ENCODE results near the gene GPR119. TPM values are rescaled to one million over a fixed set of nuclear protein-coding genes. Genes with fewer than 3 reads are reported as not detected.

The GPR119 gene
- total and polyA plus RNA-seq, 2 of the 8 experiments (the other 6 are each of a cell fraction or from before 2014, with no cell fraction given) = 0.11 TPM; not detected in 1

DNA sequence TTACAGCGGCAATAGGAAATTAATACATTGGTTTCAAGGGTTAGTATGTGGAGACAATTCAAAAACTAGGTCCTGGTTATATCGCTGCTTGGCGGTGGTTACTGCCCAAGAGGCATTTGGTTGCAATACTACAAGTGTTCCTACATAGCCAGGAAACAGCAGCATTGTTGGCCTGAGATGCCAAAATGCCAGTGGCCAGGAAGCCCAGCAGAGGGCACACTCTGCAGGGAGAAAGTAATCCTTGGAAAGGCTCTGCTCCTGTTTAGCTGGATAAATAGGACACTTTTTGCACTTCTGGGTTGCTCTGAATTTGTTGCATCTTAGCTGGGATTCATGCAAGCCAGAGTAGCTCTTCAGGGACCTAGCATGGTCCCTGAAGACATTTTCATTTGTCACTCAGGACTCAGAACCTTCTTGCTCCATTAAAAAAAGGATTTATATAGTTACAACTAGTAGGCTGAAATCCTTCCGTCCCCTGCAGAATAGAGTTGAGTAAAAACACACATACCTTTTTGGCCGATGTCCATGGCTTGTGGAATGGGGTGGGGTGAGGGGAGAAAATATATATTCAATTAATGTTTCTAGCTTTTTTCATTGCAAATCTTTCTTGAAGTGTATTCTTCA lies 8.1 kb upstream of the GPR119 start:
- Histone ChIP-seq H2BK5ac (ENCODE audit: low read depth, low read length) (no peak overlapping the region), H3K56ac (replicated peaks; ENCODE audit: insufficient read length, low read depth, low read length) (no peak overlapping the region), H2AK5ac (ENCODE audit: low read depth, low read length) (no peak overlapping the region), H2BK12ac (ENCODE audit: low read depth, low read length) (no peak overlapping the region), H2BK120ac (replicated peaks; ENCODE audit: low read depth, low read length) (no peak overlapping the region), H3K4ac (replicated peaks; ENCODE audit: insufficient read length, low read depth, low read length) (no peak overlapping the region), H2BK20ac (ENCODE audit: low read length) (no peak overlapping the region), H3K18ac (ENCODE audit: extremely low read depth, low read length) (no peak overlapping the region), H2BK15ac (ENCODE audit: low read length) (no peak overlapping the region), H3K79me2 (ENCODE audit: control insufficient read depth in 1 of 2, insufficient read depth in 2 of 2, low read length in 2 of 2) (no peaks in the 10 kb centered on the region), H3K14ac (ENCODE audit: insufficient read length) (no peak overlapping the region), H3K36me3 (ENCODE audit: control insufficient read depth in 2 of 4, insufficient read depth in 4 of 4, low read length in 3 of 4) (no peaks in the 10 kb centered on the region), H3K27me3 (replicated peaks in 1 of 4; ENCODE audit: control insufficient read depth in 3 of 4, extremely low read depth in 1 of 4, insufficient read depth in 3 of 4, low read length in 3 of 4) (no peaks in the 10 kb centered on the region; a peak in 1 of 7 replicates), H3K9me3 (ENCODE audit: insufficient read depth in 2 of 2, low read depth in 1 of 2, low read length in 1 of 2) (no peaks in the 10 kb centered on the region), H3K79me1 (ENCODE audit: low read depth, low read length) (no peaks in the 10 kb centered on the region), H3K23me2 (ENCODE audit: low read depth, low read length) (no peaks in the 10 kb centered on the region), H3K4me1 (replicated peaks in 1 of 4; ENCODE audit: control insufficient read depth in 3 of 4, insufficient read depth in 4 of 4, low read length in 3 of 4) (no peaks in the 10 kb centered on the region), H4K8ac (ENCODE audit: extremely low read depth, insufficient read depth, low read length) (no peak overlapping the region), H3K9ac (replicated peaks in 1 of 4; ENCODE audit: extremely low read depth in 1 of 4, low read depth in 3 of 4, low read length in 3 of 4) (no peak overlapping the region), H4K91ac (replicated peaks; ENCODE audit: insufficient read length, low read length) (no peak overlapping the region), H3K23ac (ENCODE audit: insufficient read length) (no peak overlapping the region), H3K4me2 (ENCODE audit: insufficient read depth in 1 of 2, low read depth in 2 of 2, low read length in 2 of 2) (no peak overlapping the region), H4K5ac (ENCODE audit: insufficient read length, low read depth, low read length) (no peak overlapping the region), H2AFZ (ENCODE audit: low read length) (no peak overlapping the region), H3K27ac (ENCODE audit: low read depth, low read length) (no peak overlapping the region), H3K4me3 (ENCODE audit: extremely low read depth in 1 of 4, insufficient read depth in 2 of 4, low read depth in 3 of 4, low read length in 4 of 4) (no peak overlapping the region), H4K20me1 (replicated peaks in 1 of 2; ENCODE audit: control insufficient read depth in 1 of 2, insufficient read depth in 2 of 2, low read length in 2 of 2) (no peaks in the 10 kb centered on the region)
- POLR2A ChIA-PET (ENCODE audit: partially characterized antibody) = no interaction called here
- CTCF ChIA-PET (ENCODE audit: partially characterized antibody) = interaction anchor here (0.6 to 1.6 kb wide), 11 partner anchors 9 to 528 kb away, joined by 3 to 7 read pairs (median 3); partner anchors contain the start of gene RBMX2
- FAIRE-seq (peak; percentile 52), DNase-seq (ENCODE audit: low read depth in 1 of 2, low spot score in 2 of 2) (peak; percentile 3 to 50)
- WGBS, 2 experiments (ENCODE audit: extremely low coverage in 1 of 2, insufficient coverage in 1 of 2, insufficient read length in 1 of 2, insufficient replicate concordance in 2 of 2, low coverage in 1 of 2, low lambda C conversion rate in 2 of 2, missing lambda C conversion rate in 1 of 2) = 49% methylated on average over 5 of the region's 5 CpGs; no CpG with 5 or more reads in 1 of the 2 experiments
- TF ChIP-seq CTCF (IDR thresholded peaks at IDR 0.05; ENCODE audit: control extremely low read depth in 1 of 3, insufficient read depth in 1 of 3, low read depth in 1 of 3, low read length in 3 of 3) (peak; percentile 72 to 79 (median 73)), GTF2F1 (IDR thresholded peaks at IDR 0.05; ENCODE audit: borderline replicate concordance, low read depth, low read length) (no peak), HDAC2 (IDR thresholded peaks at IDR 0.05; ENCODE audit: borderline replicate concordance in 1 of 2, low read depth in 2 of 2, low read length in 2 of 2) (no peak), TCF12 (IDR thresholded peaks at IDR 0.05; ENCODE audit: low read depth, low read length) (no peak), TEAD4 (IDR thresholded peaks at IDR 0.05; ENCODE audit: low read depth, low read length) (0 out of 2 replicates have a peak, but pooled peaks have one; percentile 10), SUZ12 (IDR thresholded peaks at IDR 0.05; ENCODE audit: low read length) (no peak), NANOG (IDR thresholded peaks at IDR 0.05; ENCODE audit: insufficient read depth, low read depth, low read length, poor library complexity, severe bottlenecking) (no peak), TAF7 (optimal IDR thresholded peaks at IDR 0.05; ENCODE audit: borderline replicate concordance, low read depth, low read length) (no peak), SP2 (IDR thresholded peaks at IDR 0.05; ENCODE audit: low read length) (no peak)
